Omental fat pad (tissue), 4 donors: ENCODE results near the gene ANKEF1. TPM values are rescaled to one million over a fixed set of nuclear protein-coding genes. Genes with fewer than 3 reads are reported as not detected.

ENCODE experiments used
- ATAC-seq: fragments of 150-250 bp; one replicate; pipeline ENCODE4 v1.9.1; 2016; ENCODE audit warnings: mild to moderate bottlenecking, moderate library complexity; ENCODE audit not compliant: low FRiP score
- DNase-seq: peaks from one replicate; pipeline ENCODE4 v3.0.0-alpha.2; 2019; ENCODE audit warnings: low spot score
- total RNA-seq, 4 donors: library from RNA; depleted of rRNA; stranded (reverse); fragments of >200 nt; gene quantifications; one replicate each; pipeline ENCODE4 v1.1.0, GENCODE V29; 2016
- TF ChIP-seq, protein P1 (sequence below), 3 donors: fragments of 450-650 bp; IDR thresholded peaks; one replicate each; pipeline ENCODE4 v1.5.1; 2016 to 2017; ENCODE audit warnings: antibody characterized with exemption in 3 of 3, mild to moderate bottlenecking in 3 of 3, moderate library complexity in 2 of 3

ANKEF1 gene
- total RNA-seq, result 1 to 10 TPM; 2.4 to 6.5 (median 4.4) TPM

DNA sequence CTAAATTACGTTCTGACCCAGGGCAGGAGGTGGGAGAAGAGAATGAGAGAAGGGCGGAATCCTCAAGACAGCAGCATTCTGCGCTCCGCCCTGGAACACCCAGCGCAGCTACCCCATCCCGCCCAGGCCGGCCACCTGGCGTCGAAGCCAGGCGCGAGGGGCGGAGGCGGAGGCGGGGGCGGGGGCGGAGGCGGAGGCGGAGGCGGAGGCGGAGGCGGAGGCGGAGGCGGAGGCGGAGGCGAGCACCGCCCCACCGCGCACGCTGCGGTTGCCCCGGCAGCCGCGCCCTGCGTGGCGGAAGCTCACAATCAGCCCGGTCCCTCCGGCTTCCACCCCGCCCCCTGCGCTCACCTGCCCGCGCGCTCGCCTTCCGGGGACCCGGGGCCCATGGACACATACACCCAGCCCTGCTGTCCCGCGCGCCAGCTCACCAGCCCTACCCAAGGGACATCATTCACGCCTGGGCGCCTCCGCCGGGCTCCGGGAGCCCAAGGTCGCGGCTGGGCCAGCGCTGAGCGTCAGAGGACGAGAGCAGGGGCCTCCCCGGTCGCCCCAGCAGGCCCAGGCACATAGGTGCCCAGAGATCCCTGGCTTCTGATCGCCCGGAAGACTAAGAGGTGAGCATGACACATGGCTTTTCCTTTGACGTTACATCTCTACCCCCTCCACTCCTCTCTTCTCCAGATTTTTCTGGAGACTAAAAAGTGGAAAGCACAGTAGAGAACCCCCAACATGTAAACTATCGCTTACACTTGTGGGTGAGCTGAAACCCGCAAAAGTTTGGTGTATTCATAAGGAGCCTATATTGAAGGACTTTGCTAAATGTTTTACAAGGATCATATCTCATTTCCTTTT is at the start of gene ANKEF1:
TSS of gene ANKEF1 (plus strand) at position 271 of the 855 bp plus-strand sequence. CDS start 3,315 bp downstream, outside the sequence.
- TF ChIP-seq, protein P1, sequence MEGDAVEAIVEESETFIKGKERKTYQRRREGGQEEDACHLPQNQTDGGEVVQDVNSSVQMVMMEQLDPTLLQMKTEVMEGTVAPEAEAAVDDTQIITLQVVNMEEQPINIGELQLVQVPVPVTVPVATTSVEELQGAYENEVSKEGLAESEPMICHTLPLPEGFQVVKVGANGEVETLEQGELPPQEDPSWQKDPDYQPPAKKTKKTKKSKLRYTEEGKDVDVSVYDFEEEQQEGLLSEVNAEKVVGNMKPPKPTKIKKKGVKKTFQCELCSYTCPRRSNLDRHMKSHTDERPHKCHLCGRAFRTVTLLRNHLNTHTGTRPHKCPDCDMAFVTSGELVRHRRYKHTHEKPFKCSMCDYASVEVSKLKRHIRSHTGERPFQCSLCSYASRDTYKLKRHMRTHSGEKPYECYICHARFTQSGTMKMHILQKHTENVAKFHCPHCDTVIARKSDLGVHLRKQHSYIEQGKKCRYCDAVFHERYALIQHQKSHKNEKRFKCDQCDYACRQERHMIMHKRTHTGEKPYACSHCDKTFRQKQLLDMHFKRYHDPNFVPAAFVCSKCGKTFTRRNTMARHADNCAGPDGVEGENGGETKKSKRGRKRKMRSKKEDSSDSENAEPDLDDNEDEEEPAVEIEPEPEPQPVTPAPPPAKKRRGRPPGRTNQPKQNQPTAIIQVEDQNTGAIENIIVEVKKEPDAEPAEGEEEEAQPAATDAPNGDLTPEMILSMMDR (IDR thresholded peaks at IDR 0.05), result no peak
- ATAC-seq, result peak; percentile 84
- DNase-seq, result peak; percentile 27

DNA sequence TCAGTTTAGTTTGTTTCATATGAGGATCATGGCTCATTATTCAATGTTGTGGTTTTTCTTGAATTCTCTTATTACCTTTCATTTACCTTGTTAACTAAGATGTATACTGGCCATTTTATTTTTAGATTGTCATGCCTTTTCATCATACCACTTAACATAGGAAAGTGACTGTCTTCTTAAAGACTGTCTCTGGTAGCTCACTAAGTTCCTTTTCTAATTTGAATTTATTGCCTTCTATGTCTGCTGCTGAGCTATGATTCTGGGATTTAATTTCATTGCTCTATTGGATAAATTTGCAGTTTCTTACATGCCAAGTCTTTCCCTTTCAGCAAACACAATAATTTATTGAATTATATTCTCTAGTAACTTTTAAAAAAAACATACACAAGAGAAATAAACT is 49.5 kb upstream of the ANKEF1 start:
- ATAC-seq, result no peak
- DNase-seq, result no peak
- TF ChIP-seq, protein P1 (IDR thresholded peaks at IDR 0.05), result no peak

DNA sequence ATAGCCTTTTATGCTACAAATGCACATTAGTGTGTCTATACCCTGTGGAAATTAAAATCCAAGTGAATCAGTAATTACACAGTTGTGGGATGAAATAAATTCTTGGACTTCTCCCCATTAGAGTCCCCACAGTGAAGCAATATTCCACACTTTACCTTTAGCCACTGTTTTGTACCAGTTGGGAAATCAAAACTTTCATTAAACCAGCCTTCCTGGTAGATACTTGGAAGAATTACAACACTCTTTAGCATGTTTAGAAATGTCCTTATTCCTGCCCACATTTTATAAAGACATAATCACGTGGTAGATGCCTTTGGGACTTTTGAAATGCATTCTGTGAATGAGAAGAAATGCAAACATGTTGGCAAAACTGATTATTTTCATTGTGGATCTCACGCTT is 49.0 kb upstream of the ANKEF1 start:
- DNase-seq, result no peak

DNA sequence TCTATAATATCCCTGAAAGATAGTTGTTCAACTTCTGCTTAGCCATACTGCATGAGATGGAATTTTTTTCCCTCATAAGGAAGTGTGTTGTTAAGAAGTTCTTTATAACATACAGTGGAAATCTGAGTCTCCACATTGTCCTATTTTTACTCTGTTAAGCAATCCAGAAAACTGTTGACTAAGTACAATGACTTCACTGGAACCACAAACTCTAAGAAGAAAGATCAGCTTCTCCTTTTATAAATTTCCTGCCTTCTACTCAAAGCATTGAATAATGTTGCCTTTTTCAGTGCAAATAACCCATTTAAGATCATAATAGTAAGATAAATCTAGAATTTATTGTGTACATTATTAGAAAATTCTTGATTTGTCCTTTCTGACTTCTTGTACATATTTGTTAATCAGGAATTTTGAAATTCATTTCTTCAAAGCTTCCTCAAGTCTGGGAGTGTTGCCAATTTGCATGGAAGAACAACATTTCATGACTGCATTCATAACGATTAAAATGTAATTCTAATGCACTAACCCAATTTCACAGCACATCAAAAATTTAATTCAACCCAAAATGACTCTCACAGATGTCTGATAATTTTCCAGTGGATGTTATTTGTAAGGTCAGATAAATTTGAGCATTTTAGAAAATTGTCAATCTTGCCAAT is 45.6 kb upstream of the ANKEF1 start:
- ATAC-seq, result no peak
- TF ChIP-seq, protein P1 (IDR thresholded peaks at IDR 0.05), result no peak

More for the DNA sequence above, 49.0 kb upstream of the ANKEF1 start:
- TF ChIP-seq, protein P1 (IDR thresholded peaks at IDR 0.05), result no peak
- ATAC-seq, result no peak

DNA sequence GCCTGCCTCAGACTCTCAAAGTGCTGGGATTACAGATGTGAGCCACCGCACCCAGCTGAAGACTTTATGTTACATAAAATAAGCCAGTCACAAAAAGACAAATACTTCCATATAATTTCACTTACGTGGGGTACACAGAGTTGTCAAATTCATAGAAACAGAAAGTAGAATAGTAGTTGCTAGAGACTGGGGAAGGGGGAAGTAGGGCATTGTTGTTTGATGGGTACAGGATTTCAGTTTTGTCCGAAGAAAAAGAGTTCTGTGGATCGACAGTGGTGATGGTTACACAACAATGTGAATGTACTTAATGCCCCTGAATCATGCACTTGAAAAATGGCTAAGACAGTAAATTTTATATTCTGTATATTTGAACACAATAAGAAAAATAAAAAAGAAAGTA is 41.6 kb upstream of the ANKEF1 start:
- ATAC-seq (no peak), DNase-seq (no peak)
- TF ChIP-seq, protein P1 (IDR thresholded peaks at IDR 0.05), result no peak

More for the DNA sequence above, 45.6 kb upstream of the ANKEF1 start:
- no peak for DNase-seq

DNA sequence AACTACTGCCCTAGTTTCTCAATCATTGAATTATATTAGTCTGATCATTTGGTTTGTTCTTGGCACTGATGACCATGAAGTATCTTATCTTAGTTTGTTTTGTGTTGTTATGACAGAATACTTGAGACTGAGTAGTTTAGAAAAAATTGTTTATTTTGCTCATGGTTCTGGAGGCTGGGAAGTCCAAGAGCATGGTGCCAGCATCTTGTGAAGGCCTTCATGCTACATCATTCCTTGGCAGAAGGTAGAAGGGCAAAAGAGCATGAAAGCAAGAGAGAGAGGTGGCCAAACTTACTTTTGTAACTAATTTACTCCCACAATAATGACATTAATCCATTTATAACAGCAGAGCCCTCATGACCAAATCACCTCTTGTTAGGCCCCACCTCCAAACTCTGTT is 40.1 kb upstream of the ANKEF1 start:
- DNase-seq, result no peak
- ATAC-seq, result no peak
- TF ChIP-seq, protein P1 (IDR thresholded peaks at IDR 0.05), result no peak
